ENCODE measurements around the gene RAB7B. TPM values are rescaled to one million over a fixed set of nuclear protein-coding genes. Genes with fewer than 3 reads are reported as not detected.
"Not testable (repeated sequence)": the region's sequence is repeated elsewhere in the genome, so short reads cannot be mapped to it uniquely, and the experiment has no call there.

RAB7B gene
- total RNA-seq, 2 donors from 2014 or later = 0.34 to 2.3 TPM

GRCh38 chr1:206003854-206004800, 932 bp upstream of the RAB7B start:
- ATAC-seq (no peak), DNase-seq (no peak)
- intact Hi-C loops (cut with DNase I, micrococcal nuclease) = no loop called here

DNA sequence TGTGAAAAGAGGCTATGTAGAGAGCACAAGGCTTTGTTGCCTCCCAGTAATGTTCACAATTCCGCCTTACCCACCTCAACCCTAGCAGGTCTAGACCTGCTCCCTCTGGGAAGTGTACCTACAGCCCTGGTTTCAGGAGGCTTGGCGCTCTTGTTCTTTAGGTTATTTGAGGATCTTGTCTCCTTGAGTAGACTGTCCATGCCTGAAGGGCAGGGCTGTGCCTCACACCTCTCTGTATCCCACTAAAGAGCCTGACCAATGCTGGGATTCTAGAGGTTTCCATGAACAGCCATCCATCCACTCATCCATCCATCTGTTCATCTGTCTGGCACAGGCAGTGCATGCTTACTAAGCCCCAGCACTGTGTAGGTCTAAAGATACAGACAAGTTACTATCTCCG, 1.0 kb downstream of the RAB7B start:
- DNase-seq (no peak), ATAC-seq (no peak)
- intact Hi-C loops (cut with DNase I, micrococcal nuclease) = no loop called here

GRCh38 chr1:206001476-206001888, 1.7 kb downstream of the RAB7B start:
- DNase-seq = peak in 1 of 2 donors; percentile 31
- intact Hi-C loops (cut with DNase I, micrococcal nuclease) = no loop called here
- peak; percentile 31 for ATAC-seq

- ATAC-seq (peak; percentile 39), DNase-seq (peak in 1 of 2 donors; percentile 21)
- intact Hi-C loops (cut with DNase I, micrococcal nuclease) = no loop called here
Observed at GRCh38 chr1:206000641-206001339, 2.4 kb downstream of the RAB7B start.

- DNase-seq (peak in 1 of 2 donors; percentile 8), ATAC-seq (no peak)
- intact Hi-C loops (cut with DNase I, micrococcal nuclease) = no loop called here
Observed at GRCh38 chr1:205998457-205999241, 4.5 kb downstream of the RAB7B start.

DNA sequence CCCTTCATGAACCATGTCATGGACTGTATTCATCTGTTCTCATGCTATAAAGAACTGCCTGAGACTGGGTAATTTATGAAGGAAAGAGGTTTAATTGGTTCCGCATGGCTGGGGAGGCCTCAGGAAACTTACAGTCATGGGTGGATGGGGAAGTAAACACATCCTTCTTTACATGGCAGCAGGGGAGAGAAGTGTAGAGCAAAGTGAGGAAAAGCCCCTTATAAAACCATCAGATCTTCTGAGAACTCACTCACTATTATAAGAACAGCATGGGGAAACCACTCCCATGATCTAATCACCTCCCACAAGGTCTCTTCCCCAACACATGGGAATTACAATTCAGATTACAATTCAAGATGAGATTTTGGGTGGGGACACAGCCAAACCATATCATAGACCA, 6.6 kb downstream of the RAB7B start:
- intact Hi-C loops (cut with DNase I, micrococcal nuclease); DNase-seq; ATAC-seq: not testable (repeated sequence)

DNA sequence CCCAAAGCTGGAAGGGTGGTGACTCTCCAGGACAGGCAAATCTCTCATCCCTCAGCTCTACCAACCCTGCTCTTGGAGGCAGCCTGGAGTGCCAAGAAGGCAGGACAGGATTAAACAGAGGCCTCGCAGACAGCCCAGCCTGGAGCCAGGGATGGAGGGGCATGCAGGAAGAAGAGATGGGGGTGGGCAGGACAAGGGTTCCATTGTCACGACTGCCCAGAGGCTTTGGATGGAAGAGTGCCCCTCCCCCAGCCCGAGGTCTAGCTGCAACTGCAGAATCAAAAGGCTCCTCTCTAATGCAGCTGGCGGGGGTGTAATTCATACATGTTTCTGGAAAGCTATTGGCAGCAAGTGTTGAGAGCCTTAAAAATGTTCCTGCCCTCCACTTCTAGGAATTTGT, 8.8 kb downstream of the RAB7B start:
- intact Hi-C loops (cut with DNase I, micrococcal nuclease) = no loop called here
- DNase-seq (peak in 1 of 2 donors; percentile 9), ATAC-seq (no peak)

- intact Hi-C loops (cut with DNase I, micrococcal nuclease) = no loop called here
- DNase-seq (no peak), ATAC-seq (no peak)
Observed at GRCh38 chr1:205993068-205993467, 10.1 kb downstream of the RAB7B start.

DNA sequence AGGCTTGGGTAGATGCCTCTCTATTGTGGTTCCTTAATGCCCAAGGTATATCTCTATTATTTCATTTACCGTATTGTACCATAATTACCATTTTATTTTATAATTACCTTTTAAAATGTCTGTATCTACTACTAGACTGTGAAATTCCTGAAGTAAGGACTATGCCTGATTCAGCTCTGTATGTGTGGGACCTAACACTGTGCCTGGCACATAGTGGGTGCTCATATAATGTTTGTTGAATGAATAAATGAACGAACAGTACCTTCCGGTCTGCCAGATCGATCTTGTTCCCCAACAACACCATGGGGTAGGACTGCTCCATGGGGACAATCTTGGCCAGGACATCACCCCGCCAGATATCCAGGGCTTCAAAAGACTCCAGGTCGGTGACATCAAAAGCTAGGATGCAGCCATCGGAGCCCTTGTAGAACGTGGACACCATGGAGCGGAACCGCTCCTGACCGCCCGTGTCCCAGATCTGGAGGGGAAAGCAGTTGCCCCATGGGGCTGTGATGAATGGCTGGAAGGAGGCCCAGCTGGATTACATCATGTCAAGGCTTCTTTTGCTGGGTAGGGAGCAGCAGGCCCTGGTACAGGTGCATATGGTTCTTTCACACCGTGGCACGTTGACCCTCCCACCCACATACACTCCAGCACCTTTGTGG, 10.8 kb downstream of the RAB7B start:
- intact Hi-C loops (cut with DNase I, micrococcal nuclease) = no loop called here
- no peak for ATAC-seq
- no peak for DNase-seq

DNA sequence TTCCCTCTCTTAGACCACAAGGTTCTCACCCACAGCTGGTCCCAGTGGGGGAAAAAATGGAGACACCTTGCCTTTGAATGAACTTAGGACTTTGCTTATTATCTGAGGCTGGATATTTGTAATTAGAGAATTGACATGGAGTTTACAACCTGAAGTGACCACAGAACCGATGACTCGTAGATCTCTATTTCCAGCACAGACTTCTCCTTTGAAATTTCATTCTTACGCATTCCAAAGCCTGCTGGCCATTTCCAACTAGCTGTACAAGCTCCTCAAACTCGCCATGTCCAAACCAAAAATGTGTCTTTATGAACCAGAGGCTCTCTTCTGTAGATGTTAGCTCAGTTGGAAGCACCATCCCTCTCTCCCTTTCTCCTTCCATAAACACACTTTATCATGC, 12.0 kb downstream of the RAB7B start:
- ATAC-seq (no peak), DNase-seq (no peak)
- intact Hi-C loops (cut with DNase I, micrococcal nuclease) = no loop called here

- intact Hi-C loops (cut with DNase I, micrococcal nuclease) = no loop called here
- DNase-seq (no peak), ATAC-seq (no peak)
Observed at GRCh38 chr1:205990226-205990625, 13.0 kb downstream of the RAB7B start.

GRCh38 chr1:205989786-205990185, 13.4 kb downstream of the RAB7B start:
- no peak for DNase-seq

DNA sequence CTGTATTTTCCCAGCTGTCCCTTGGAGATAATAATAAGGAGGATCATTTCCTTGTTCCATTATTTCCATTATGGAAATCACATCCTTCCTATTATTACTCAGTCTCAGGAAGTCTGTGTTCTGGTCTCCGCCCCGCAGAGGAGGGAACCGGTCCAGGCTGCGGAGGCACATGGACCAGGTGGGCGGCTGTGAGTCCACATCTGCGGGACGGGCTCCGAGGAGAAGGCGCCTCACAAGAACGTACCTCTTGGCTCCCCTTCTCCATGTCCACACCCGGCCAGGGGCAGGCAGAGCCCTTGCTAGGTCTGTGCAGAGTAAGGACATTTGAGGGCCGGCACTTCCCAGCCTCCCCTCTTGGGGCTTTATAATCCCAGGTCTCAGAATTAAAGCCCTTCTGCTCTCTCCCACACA, 14.6 kb downstream of the RAB7B start:
- no peak for ATAC-seq
- no peak for DNase-seq
- intact Hi-C loops (cut with DNase I, micrococcal nuclease) = no loop called here

More at GRCh38 chr1:205989786-205990185, 13.4 kb downstream of the RAB7B start:
- ATAC-seq = no peak
- intact Hi-C loops (cut with DNase I, micrococcal nuclease) = no loop called here

DNA sequence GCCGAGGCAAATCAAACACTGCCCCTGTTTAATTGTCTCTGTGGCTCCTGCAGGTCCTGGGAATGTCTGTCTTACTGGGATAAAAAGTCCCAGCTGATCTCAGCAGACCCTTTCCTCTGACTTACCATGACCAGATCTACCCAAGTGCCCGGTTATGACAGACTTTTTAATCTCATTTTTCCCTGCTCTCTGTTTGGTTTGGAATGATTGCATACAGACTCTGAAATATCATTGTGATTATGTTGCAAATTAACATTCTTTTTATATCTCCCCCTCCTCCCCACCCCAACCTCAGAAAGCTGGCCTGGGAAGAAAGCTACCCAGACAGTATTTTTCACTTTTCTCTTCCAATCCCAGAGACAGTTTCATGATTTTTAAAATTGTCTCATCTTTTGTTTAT, 16.3 kb downstream of the RAB7B start:
- DNase-seq (no peak), ATAC-seq (no peak)
- intact Hi-C loops (cut with DNase I, micrococcal nuclease) = no loop called here

DNA sequence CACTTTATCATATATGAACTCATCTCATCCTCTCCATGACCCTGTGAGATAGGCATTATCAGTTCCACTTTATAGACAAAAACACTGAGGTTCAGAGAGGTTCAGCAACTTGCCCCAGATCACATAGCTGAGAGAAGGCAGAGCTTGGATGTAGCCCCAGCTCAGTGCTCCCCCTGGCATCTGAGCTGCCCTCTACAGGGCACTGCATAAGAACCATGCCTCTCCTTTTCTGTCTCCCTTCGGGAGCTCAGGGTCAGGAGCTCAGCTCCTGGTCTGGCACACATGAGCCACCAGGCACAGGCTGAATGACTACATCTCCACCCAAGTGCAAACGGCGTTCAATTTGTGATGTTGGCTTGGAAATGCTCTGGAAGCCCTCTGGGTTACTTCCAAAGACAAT, 16.9 kb downstream of the RAB7B start:
- DNase-seq (no peak), ATAC-seq (no peak)
- intact Hi-C loops (cut with DNase I, micrococcal nuclease) = no loop called here

GRCh38 chr1:205985330-205986005, 17.7 kb downstream of the RAB7B start:
- DNase-seq (no peak), ATAC-seq (no peak)
- intact Hi-C loops (cut with DNase I, micrococcal nuclease) = no loop called here

DNA sequence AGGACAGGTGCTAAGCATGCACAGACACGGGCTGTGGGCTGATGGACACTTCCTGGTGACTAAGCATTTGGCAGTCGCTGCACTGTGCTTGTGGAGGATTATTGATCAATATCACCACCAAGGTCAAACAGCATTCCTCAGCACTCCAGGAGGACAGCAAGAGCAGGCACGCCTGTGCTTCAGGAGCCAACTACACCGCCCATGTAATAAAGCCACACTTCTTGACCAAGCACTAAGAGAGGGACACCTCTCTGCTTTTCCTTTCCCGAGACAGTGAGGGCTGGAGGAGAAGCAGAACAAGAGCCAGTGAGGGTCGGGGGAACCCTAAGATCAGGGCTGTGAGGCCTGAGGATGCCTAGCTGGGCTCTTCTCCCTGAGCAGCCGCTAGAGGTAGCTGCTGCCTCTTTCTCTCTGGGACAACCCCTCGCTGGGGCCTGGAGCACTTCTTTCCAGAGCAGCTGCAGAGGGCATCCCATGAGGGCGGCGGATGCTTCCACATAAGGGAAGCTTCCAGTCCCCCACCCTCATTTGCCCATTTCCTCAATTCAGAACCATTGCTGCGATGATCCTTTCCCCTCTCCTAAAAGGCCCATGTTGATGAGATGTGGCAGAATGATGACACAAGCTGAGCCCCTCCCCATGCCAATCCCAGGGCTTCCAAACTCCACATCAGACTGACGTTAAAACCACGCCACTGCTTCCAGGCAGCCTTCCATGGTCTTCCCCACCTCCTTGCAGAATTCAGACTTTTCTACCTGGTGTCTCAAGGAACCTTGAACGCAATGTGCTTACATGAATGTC, 19.1 kb downstream of the RAB7B start:
- ATAC-seq (peak; percentile 90), DNase-seq (peak; percentile 50 to 64)
- intact Hi-C loops (cut with DNase I, micrococcal nuclease) = loop anchor here in 1 of 2 donors (5.0 kb wide), 1 partner anchor 123 kb away; no protein-coding TSS in a partner anchor

Data from left colon (tissue), 2 donors.